Measurements from ENCODE around the gene TRIP11.

The TRIP11 gene

GRCh38 chr14:92037989-92038388, 1.9 kb downstream of the TRIP11 start:
- Histone ChIP-seq H3K36me3 (replicated peaks; ENCODE audit: insufficient read depth, low read length) (no peaks in the 10 kb centered on the region), H3K79me2 (ENCODE audit: low read length) (peaks cover 43% of the 10 kb centered on the region), H2AFZ (ENCODE audit: low read length) (no peak overlapping the region), H3K27ac (ENCODE audit: low read length) (no peak overlapping the region), H3K4me2 (ENCODE audit: low read depth, low read length) (no peak overlapping the region), H3K9me3 (replicated peaks; ENCODE audit: insufficient read depth, low read length) (no peaks in the 10 kb centered on the region), H3K4me1 (ENCODE audit: low read length) (no peaks in the 10 kb centered on the region), H4K20me1 (ENCODE audit: insufficient read depth, low read length) (no peaks in the 10 kb centered on the region), H3F3A (ENCODE audit: insufficient read depth, low read length) (no peaks in the 10 kb centered on the region), H3K27me3 (replicated peaks; ENCODE audit: insufficient read depth, low read length) (no peaks in the 10 kb centered on the region), H3K9me2 (replicated peaks; ENCODE audit: insufficient read depth, low read length) (no peaks in the 10 kb centered on the region), H3K9ac (ENCODE audit: low read length) (no peak overlapping the region), H3K4me3 (ENCODE audit: low read length) (no peak overlapping the region)
- no peak for DNase-seq
- TF ChIP-seq EZH2phosphoT487 (IDR thresholded peaks at IDR 0.05; ENCODE audit: low read length) (no peak), CTCF (IDR thresholded peaks at IDR 0.05; ENCODE audit: low read length) (no peak), EZH2 (optimal IDR thresholded peaks at IDR 0.05; ENCODE audit: low read depth, low read length) (no peak)

GRCh38 chr14:92035890-92036289, 4.0 kb downstream of the TRIP11 start:
- H3K4me2 ChIP-seq (ENCODE audit: low read depth, low read length) = no peak overlapping the region
- no peaks in the 10 kb centered on the region for H3F3A ChIP-seq (ENCODE audit: insufficient read depth, low read length)
- H3K27ac ChIP-seq (ENCODE audit: low read length) = no peak overlapping the region
- DNase-seq = no peak
- no peak for TF ChIP-seq CTCF (IDR thresholded peaks at IDR 0.05; ENCODE audit: low read length)
- TF ChIP-seq EZH2 (optimal IDR thresholded peaks at IDR 0.05; ENCODE audit: low read depth, low read length) = no peak
- TF ChIP-seq EZH2phosphoT487 (IDR thresholded peaks at IDR 0.05; ENCODE audit: low read length) = no peak
- H3K9ac ChIP-seq (ENCODE audit: low read length) = no peak overlapping the region
- H3K4me3 ChIP-seq (ENCODE audit: low read length) = no peak overlapping the region
- no peaks in the 10 kb centered on the region for H3K27me3 ChIP-seq (replicated peaks; ENCODE audit: insufficient read depth, low read length)
- peaks cover 43% of the 10 kb centered on the region for H3K79me2 ChIP-seq (ENCODE audit: low read length)
- H4K20me1 ChIP-seq (ENCODE audit: insufficient read depth, low read length) = no peaks in the 10 kb centered on the region
- no peaks in the 10 kb centered on the region for H3K4me1 ChIP-seq (ENCODE audit: low read length)
- no peaks in the 10 kb centered on the region for H3K36me3 ChIP-seq (replicated peaks; ENCODE audit: insufficient read depth, low read length)
- H2AFZ ChIP-seq (ENCODE audit: low read length) = no peak overlapping the region
- no peaks in the 10 kb centered on the region for H3K9me3 ChIP-seq (replicated peaks; ENCODE audit: insufficient read depth, low read length)
- no peaks in the 10 kb centered on the region for H3K9me2 ChIP-seq (replicated peaks; ENCODE audit: insufficient read depth, low read length)

- no peaks in the 10 kb centered on the region for H3K36me3 ChIP-seq (replicated peaks; ENCODE audit: insufficient read depth, low read length)
- H4K20me1 ChIP-seq (ENCODE audit: insufficient read depth, low read length) = no peaks in the 10 kb centered on the region
- H3K4me3 ChIP-seq (ENCODE audit: low read length) = no peak overlapping the region
- H2AFZ ChIP-seq (ENCODE audit: low read length) = no peak overlapping the region
- TF ChIP-seq EZH2phosphoT487 (IDR thresholded peaks at IDR 0.05; ENCODE audit: low read length) = no peak
- TF ChIP-seq CTCF (IDR thresholded peaks at IDR 0.05; ENCODE audit: low read length) = no peak
- TF ChIP-seq EZH2 (optimal IDR thresholded peaks at IDR 0.05; ENCODE audit: low read depth, low read length) = no peak
- DNase-seq = no peak
- H3K79me2 ChIP-seq (ENCODE audit: low read length) = peaks cover 35% of the 10 kb centered on the region
- no peak overlapping the region for H3K4me2 ChIP-seq (ENCODE audit: low read depth, low read length)
- no peaks in the 10 kb centered on the region for H3K27me3 ChIP-seq (replicated peaks; ENCODE audit: insufficient read depth, low read length)
- H3K4me1 ChIP-seq (ENCODE audit: low read length) = no peaks in the 10 kb centered on the region
- no peak overlapping the region for H3K27ac ChIP-seq (ENCODE audit: low read length)
- no peaks in the 10 kb centered on the region for H3K9me2 ChIP-seq (replicated peaks; ENCODE audit: insufficient read depth, low read length)
- H3K9me3 ChIP-seq (replicated peaks; ENCODE audit: insufficient read depth, low read length) = no peaks in the 10 kb centered on the region
- H3K9ac ChIP-seq (ENCODE audit: low read length) = no peak overlapping the region
- H3F3A ChIP-seq (ENCODE audit: insufficient read depth, low read length) = no peaks in the 10 kb centered on the region
These were observed 5.8 kb downstream of the TRIP11 start for GRCh38 chr14:92033906-92034687.

Data from MM.1S (cell line).